ENCODE results near the gene FSD1.

The FSD1 gene

GRCh38 chr19:4366666-4367335 lies 62.4 kb downstream of the FSD1 start:
- DNase-seq: no peak

GRCh38 chr19:4367336-4367723 lies 62.9 kb downstream of the FSD1 start:
- DNase-seq: no peak

GRCh38 chr19:4367781-4368127 lies 63.4 kb downstream of the FSD1 start:
- DNase-seq: no peak

GRCh38 chr19:4368128-4368820 lies 63.9 kb downstream of the FSD1 start:
- no peak for DNase-seq

GRCh38 chr19:4369109-4369887 lies 64.9 kb downstream of the FSD1 start:
- no peak for DNase-seq

- no peak for DNase-seq
These were observed 65.5 kb downstream of the FSD1 start for GRCh38 chr19:4369888-4370260.

- no peak for DNase-seq
These were observed 66.1 kb downstream of the FSD1 start for GRCh38 chr19:4370418-4371041.

- DNase-seq: no peak
These were observed 67.1 kb downstream of the FSD1 start for GRCh38 chr19:4371247-4372164.

- no peak for DNase-seq
These were observed 68.0 kb downstream of the FSD1 start for GRCh38 chr19:4372165-4373012.

- no peak for DNase-seq
These were observed 68.6 kb downstream of the FSD1 start for GRCh38 chr19:4373013-4373367.
